HG03039 (cell line): ENCODE data around the gene INSIG1.

Experiments
- ATAC-seq: cut with Tn5 transposase; IDR thresholded peaks from one replicate; pipeline ENCODE4 v1.9.1; 2021; ENCODE audit warnings: mild to moderate bottlenecking, moderate library complexity; ENCODE audit not compliant: unreplicated experiment

Gene INSIG1

DNA sequence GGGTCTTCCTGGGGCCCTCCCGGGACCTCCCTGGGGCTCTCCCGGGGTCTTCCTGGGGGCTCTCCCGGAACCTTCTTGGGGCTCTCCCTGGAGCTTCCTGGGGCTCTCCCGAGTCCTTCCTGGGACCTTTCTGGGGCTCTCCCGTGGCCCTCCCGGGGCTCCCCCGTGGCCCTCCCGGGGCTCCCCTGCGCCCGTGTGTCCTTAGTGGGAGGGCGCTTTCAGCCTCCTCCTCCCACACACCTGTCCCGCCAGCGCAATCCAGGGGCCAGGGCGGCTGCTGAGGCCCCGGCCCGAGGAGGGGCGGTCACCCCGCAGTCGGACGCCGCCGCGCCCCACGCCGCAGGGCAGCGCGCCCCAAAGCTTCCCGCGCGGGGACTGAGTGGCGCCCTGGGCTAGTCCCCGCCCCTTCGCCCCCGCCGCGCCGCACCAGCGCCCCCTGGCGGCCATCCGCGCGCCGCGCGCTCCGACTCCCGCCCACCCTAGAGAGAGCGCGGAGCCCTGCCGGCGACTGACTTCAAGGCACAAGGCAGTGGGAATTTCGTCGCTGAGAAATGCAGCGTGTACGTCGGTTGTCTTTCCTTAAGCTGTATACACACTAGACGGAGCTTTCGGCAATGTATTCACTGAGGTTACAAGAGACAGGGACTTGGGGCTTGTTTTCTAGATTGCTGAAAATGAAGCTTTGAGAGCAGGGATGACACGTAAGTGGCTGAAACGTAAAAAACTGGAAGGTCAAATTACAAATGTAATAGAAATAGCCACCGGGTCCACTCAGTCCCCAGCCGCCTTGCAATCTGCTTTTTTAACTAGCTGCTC lies 47.1 kb downstream of the INSIG1 start:
- ATAC-seq = peak; percentile 84

DNA sequence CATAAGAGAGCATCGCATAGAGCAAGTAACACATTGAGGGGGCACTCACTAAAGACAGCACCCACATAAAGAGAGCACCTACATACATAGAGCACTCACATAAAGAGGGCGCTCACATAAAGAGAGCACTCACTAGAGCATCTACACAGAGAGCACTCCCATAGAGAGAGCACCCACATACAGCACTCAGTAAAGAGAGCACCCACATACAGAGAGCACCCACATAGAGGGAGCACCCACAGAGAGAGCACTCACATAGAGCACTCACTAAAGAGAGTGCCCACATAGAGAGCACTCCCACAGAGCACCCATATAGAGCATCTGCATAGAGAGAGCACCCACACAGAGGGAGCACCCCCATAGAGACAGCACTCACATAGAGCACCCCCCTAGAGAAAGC lies 47.8 kb downstream of the INSIG1 start:
- no peak for ATAC-seq

DNA sequence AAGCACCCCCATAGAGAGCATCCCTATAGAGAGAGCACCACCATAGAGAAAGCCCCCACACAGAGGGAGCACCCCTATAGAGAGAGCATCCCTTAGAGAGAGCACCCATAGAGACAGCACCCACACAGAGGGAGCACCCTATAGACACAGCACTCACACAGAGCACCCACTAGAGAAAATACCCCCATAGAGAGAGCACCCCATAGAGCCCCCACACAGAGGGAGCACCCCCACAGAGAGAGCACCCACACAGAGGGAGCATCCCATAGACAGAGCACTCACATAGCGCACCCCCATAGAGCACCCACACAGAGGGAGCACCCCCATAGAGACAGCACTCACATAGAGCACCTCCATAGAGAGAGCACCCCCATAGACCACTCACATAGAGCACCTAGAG lies 48.6 kb downstream of the INSIG1 start:
- ATAC-seq = no peak

DNA sequence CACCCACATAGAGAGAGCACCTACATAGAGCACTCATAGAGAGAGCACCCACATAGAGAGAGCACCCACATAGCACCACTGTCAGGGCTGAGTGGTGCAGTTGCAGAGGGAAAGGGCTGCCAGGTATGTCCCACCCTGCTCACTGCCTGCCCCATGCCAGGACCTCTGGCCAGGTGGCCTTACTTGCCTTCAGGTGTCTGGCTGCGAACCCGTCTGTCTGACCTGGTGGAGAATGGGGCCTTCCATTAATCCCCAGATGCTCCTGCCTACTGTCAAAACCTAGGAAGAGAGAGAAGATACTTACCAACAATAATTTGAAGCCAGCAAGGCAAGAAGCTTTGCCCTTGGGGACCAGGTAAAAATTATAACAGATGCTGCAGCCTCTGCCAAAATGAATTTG lies 51.1 kb downstream of the INSIG1 start:
- ATAC-seq = no peak

DNA sequence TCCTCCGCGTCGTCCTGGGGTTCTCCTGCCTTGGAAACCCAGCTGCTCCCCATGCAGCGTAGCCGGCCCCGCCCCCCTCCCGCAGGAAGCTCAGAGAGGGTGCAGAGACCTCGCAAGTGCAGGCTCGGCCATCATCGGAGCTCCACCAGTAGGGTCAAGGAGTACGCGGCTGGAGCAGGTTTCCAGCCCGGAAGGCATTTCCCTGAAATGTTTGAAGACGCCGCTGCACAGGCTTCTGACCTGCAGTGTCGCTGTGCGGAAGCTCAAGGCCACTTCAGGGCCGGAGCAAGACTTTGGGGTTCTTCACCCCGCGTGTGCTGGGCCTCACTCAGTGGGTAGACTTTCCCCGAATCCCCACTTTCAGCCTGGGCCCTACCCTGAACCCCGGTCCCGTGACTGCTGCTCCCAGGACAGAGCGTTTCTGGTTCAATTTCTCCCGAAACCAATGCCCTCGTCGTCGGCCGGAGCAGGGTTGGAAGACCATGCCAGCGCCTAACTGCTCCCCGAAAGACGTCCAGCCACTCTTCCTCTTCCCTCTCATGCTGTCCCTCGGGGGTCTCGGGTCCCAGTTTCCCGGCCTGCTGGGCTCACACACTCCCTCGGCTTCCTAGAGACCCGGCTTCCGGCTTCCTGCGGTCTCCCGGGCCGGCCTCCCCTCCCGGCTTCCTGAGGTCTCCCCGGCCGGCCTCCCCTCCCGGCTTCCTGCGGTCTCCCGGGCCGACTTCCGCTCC lies 52.1 kb downstream of the INSIG1 start:
- no peak for ATAC-seq

DNA sequence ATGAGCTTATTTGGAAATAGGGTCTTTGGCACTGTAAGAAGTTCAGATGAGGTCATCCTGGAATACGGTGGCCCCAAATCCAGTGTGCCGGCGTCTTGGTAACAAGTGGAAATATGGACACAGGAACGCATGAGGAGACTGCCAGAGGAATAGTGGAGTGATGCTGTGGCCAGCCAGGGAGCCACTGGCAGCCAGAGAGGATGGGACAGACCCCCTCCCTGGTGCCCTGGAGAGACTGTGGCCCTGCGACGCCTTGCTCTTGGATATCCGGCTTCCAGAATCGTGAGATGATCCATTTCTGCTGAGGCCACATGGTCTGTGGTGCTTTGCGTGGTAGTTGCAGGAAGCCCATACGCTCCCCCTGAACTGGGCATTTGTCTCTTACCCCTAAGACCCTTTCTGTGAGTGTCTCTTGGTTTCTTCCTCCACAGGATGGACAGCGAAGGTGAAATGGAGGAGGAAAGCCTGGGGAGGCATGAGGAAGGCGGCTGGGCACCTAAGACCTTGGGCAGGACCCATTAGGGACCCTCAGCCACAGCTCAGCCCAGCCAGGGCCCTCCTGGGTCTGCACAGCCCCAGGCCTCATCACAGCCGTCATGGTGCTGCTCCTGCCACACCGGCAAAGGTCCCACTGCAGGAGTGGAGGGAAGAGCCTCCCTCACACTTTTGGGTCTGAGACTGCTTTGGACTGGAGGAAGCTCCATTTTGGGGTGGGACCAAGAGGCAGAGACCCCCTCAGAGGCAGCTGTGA lies 53.6 kb downstream of the INSIG1 start:
- ATAC-seq = no peak

DNA sequence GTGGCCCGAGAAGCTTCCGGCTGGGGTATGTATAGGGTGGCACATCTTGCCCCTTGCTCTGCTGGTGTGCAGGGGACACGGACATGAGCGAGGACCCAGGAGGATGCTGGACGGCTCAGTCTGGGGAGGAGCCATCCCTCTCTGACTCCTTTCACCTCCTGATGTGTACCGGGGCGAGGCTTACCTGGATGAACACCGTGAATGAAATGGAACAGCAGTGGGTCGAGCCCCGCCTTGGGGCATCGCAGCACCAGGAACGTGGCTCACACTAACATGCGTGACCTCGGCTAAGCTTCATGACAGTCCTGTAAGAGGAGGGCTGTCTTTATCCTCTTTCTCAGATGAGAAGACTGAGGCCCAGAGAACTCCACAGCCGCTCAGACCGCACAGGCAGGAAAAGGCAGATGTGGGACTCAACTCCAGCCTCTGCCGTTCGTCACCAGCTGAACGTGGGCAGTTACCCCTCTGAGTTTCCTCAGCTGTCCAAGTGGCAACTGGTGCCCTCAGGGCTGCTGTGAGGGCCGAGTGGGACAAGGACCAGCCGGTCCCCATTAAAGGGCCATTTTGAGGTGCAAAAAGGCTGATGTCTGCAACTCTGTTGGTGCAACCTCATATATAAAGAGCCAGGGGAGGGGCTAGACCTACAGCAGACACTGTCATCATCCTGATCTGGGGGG lies 54.5 kb downstream of the INSIG1 start:
- ATAC-seq = no peak

DNA sequence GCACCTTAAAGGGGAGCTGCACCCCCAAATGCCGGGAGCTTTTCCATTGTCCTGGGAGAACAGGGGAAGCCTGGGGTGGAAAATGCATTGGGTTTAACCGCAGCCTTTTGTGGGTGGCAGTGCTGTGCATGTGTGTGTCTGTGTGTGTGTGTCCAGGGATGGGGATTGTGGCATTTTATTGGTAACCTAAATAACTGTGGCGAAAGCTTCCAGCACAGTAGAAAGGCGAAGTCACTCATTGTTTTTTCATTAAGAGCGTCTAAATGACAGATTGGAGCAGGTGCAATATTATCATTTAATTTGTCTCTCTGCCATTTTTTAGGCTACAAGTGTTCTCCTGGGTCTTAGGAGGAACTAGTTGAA lies 55.1 kb downstream of the INSIG1 start:
- no peak for ATAC-seq

DNA sequence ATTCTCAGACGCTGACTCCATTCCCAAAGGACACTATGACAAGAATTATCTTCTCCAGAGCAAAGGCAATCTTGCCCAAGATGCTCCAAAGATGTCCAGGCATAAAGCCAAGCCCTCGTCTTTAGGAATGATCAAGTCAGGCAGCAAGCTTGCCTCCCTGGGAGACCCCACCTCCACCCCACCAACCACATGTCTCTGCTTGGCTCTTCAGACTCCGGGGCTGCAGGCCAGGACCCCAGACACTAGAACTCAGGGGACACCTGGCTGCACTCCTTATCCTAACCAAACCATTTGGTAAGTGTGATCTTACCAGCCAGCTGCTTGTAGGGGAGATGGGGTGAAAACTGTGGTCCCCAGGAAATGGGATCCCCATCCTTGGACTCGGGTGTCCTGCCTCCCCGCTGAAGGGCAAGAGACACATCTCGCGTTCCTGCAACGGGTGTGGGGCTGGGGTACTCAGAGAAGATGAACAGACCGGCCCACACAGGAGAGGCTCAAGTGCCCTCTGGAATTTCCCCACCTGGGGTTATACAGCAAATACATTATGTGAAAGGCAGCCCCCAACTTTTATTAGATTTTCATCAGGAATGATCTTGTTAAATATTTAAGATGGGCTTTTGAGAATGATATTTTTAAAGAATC lies 55.7 kb downstream of the INSIG1 start:
- ATAC-seq = no peak

DNA sequence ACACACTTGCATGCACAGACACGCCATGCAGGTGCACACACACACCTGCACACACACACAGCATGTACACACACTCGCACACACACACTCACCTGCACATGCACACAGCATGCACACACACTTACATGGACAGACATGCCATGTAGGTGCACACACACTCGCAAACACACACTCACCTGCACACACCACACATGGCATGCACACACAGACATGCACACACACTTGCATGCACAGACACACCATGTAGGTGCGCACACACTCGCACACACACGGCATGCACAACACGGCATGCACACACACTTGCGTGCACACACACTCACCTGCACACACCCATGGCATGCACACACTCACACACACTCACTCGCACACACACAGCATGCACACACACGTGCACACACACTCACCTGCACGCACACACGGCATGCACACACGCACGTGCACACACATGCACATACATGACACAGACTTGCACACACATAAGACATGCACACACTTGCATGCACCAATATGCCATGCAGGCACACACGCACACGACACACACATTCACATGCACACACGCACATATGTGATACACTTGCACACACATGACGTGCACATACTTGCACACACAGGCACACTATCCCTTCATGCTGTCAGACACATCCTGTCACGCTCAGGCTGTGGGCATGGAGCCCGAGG lies 56.8 kb downstream of the INSIG1 start:
- ATAC-seq = no peak

DNA sequence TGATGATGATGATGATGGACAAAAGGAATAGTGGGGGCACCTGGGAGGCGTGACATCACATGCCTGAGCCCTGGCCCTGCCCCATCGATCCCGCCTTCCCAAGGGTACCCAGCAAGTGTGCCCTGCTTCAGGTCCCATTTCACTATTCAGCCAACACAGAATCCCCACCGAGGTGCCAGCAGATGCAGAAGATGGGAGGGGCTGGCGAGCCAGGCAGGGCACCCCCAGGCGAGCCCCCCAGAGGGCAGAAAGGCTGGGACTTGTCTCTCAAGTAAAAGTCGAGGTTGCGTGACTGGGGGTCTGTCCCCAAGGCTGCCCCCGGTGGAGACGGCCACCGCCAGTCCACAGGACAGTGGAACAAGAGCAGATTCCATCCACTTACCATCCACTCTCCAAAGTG lies 57.5 kb downstream of the INSIG1 start:
- no peak for ATAC-seq

DNA sequence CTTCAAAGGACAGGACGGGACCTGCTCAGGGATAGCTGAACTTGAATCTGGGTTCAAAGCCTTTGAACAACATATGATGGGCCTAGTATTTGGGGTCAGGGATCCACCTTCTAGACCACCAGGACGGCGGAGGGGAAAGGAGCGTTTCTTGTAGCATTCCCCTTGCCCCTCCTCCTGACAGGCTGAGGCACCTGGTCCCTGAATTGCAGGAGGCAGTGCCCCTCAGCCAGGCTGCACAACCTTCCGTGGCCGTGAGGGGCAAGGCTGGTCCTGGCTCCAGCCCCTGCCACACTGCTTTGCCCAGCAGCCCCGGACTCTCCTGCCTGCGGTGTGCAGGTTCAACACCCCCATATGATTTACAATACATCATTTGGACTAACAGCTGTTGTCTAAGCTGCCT lies 58.1 kb downstream of the INSIG1 start:
- ATAC-seq = no peak

DNA sequence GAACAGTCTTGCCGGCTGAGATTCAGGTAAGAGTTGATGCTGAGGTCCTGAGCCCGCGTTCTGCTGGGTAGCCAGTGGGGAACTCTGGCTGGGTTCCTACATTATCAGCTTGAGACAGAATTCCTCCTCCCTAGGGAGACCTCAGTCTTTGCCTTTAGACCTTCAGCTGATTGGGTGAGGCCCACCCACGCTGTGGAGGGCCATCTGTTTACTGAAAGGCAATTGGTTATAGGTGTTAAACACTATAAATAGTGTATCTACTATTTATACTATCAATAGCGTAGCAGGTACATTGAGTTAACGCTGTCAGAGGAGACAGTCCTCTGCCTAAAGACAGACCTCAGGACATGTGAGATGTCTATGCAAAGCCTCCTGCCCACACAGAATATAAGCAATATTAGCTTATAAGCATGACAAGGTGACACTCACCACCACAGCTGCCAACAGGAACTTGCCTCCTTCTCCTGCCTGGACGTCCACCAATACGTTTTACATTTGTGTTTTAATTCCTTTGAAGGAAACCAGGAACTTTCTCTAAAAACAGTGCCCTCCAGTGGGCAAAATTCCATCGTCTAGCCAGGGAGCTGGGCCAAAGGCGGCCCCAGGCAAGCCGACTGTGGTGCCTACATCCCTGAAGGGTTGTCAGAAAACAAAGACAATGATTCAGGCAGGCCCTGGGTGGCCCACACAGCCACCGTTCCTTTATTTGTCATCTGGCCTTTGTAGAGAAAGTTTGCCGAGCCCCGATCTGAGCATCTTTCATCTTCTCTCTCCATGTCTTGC lies 58.8 kb downstream of the INSIG1 start:
- ATAC-seq = no peak

DNA sequence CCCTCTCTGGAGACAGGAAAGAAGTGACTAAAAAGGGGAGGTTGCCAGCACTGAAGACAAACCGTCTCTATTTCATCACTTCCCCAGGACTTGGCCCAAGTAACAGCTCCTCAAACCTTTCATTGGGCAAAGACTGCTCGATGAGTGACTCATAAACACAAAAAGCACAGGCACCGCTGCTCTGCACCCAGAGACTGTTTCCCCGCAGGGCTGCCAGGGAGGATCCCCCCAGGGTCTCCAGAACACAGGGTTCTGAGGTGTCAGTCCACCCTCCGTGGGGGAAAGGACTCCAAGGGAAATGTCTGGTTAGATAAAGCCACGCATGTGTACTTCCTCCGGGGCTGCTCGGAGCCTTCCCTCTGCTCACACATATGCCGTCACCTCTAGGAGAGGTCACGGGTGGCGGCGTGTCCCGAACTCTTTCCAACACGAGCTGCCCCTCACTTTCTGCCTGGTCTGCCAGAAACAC lies 59.9 kb downstream of the INSIG1 start:
- no peak for ATAC-seq

DNA sequence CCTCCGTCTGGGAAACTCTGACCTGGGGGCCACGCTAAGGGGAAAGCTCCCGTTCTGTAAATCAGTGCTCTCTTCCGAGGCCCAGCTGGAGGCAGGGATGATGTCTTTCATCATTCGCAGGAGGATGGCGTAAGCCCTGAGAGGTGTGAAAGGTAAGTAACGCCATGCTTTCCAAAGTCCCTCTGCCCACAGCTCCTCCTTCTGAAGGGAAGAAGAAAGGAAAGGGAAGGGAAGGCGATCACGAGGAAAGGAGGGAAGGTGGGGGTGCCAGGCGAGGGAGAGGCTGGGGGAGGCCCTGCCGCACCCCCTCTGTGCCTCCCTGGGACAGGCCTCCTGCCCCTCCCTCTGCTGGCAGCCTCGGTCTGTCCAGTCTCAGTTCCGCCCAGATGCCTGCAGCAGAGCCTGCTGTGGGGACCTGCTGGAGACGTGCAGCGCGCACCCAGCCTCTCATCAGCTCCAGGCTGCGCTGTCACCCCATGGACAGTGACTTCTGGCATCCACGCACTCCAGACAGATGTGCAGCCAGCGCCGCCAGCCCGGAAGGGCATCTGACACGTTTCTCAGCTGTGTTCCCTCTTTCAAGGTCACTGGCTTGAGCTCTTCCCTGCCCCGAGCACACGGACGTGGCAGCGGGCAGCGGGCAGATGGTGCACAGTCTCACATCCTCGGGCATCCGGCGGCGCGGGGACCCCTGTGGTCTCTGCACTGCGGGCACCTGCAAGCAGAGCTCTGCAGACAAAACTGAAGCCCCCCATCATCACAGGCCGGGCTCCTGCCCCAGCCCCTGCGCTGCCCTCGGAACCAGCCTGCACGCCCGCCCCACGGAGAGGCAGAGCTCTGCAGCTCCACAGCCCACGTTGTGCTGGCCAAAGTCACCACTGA lies 60.6 kb downstream of the INSIG1 start:
- no peak for ATAC-seq

DNA sequence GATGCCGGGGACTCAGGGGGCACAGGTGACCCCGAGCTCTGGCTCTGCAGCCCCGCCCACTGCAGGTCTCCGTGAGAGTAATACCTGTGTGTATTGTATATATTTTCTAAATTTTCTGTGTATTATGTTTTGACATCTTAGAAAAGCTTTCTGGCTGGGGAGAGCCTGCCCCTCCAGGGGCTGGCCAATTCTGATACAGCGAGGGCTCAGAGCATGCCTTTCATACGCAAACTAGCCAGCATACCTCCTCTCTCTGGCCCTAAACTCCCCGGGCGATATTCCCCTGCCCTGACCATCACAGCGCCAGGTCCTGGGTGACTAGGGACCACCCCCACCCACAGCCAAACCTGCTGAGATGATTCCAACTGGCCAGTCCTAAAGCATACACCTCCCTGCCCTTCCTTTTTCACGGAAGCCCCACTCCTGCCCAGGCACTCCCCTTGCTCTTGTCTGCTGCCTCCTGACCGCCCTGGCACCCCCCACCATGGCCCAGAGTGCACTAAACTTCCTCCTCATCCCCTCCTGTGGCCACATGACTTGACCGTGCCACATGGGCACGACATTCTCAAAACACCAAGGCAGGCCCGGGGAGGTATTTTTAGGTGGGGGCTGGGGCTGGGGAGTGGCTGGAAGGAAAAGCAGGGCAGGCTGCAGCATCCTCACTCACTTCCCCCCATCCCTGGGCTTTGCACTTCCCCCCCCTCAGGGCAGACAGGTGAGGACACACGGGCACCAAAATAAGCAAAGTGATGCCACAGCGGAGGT lies 61.5 kb downstream of the INSIG1 start:
- ATAC-seq = no peak
